Activated naive CD8-positive, alpha-beta T cell treated with anti-CD3 and anti-CD28 coated beads for 36 hours (primary cell): ENCODE results near the gene TBC1D5. TPM values are rescaled to one million over a fixed set of nuclear protein-coding genes. Genes with fewer than 3 reads are reported as not detected.
A peak's percentile ranks its signal among the peaks of the same experiment; 100 is the strongest.

ENCODE experiments used
- DNase-seq: peaks from one replicate; pipeline ENCODE4 v3.0.0; 2021
- H3K27ac Mint-ChIP-seq: one replicate; pipeline ENCODE4 v1.8.0; 2022; ENCODE audit warnings: mild to moderate bottlenecking, moderate library complexity, mixed read lengths
- H3K27me3 Mint-ChIP-seq: one replicate; pipeline ENCODE4 v1.8.0; 2022; ENCODE audit warnings: mild to moderate bottlenecking, mixed read lengths
- H3K36me3 Mint-ChIP-seq: one replicate; pipeline ENCODE4 v1.8.0; 2021; ENCODE audit warnings: mild to moderate bottlenecking, mixed read lengths
- H3K4me1 Mint-ChIP-seq: one replicate; pipeline ENCODE4 v1.8.0; 2021; ENCODE audit warnings: mixed read lengths
- H3K4me3 Mint-ChIP-seq: one replicate; pipeline ENCODE4 v1.8.0; 2022; ENCODE audit warnings: mild to moderate bottlenecking, moderate library complexity, mixed read lengths
- H3K9me3 Mint-ChIP-seq: one replicate; pipeline ENCODE4 v1.8.0; 2022; ENCODE audit warnings: mixed read lengths
- total RNA-seq, 2 experiments: library from RNA; stranded (reverse); gene quantifications; one replicate each; pipeline ENCODE4 v1.2.3, GENCODE V29; 2021

TBC1D5 gene
- total RNA-seq, 2 experiments from 2014 or later: 43.7 to 48.5 TPM

GRCh38 chr3:17195192-17195611 lies 547.2 kb downstream of the TBC1D5 start:
- Mint-ChIP-seq H3K36me3 (peaks cover 3% of the 10 kb centered on the region), H3K4me3 (no peak overlapping the region), H3K27me3 (no peaks in the 10 kb centered on the region), H3K9me3 (no peaks in the 10 kb centered on the region), H3K27ac (no peak overlapping the region), H3K4me1 (peaks cover 9% of the 10 kb centered on the region)
- no peak for DNase-seq

GRCh38 chr3:17194116-17194515 lies 548.3 kb downstream of the TBC1D5 start:
- H3K4me1 Mint-ChIP-seq: peaks cover 9% of the 10 kb centered on the region
- peaks cover 3% of the 10 kb centered on the region for H3K36me3 Mint-ChIP-seq
- DNase-seq: no peak
- no peak overlapping the region for H3K4me3 Mint-ChIP-seq
- H3K9me3 Mint-ChIP-seq: no peaks in the 10 kb centered on the region
- H3K27ac Mint-ChIP-seq: no peak overlapping the region
- H3K27me3 Mint-ChIP-seq: no peaks in the 10 kb centered on the region

- Mint-ChIP-seq H3K4me3 (no peak overlapping the region), H3K27ac (no peak overlapping the region), H3K9me3 (no peaks in the 10 kb centered on the region), H3K4me1 (peaks cover 11% of the 10 kb centered on the region), H3K27me3 (no peaks in the 10 kb centered on the region), H3K36me3 (peaks cover 3% of the 10 kb centered on the region)
- no peak for DNase-seq
Measured at GRCh38 chr3:17192995-17193394, 549.4 kb downstream of the TBC1D5 start.

- Mint-ChIP-seq H3K36me3 (peaks cover 5% of the 10 kb centered on the region), H3K4me3 (no peak overlapping the region), H3K27ac (no peak overlapping the region), H3K27me3 (no peaks in the 10 kb centered on the region), H3K9me3 (no peaks in the 10 kb centered on the region), H3K4me1 (peaks cover 12% of the 10 kb centered on the region)
- DNase-seq: no peak
Measured at GRCh38 chr3:17190353-17191078, 551.9 kb downstream of the TBC1D5 start.

GRCh38 chr3:17188378-17188777 lies 554.1 kb downstream of the TBC1D5 start:
- peaks cover 14% of the 10 kb centered on the region for H3K4me1 Mint-ChIP-seq
- H3K27me3 Mint-ChIP-seq: no peaks in the 10 kb centered on the region
- H3K36me3 Mint-ChIP-seq: peaks cover 16% of the 10 kb centered on the region
- H3K27ac Mint-ChIP-seq: no peak overlapping the region
- H3K9me3 Mint-ChIP-seq: no peaks in the 10 kb centered on the region
- DNase-seq: no peak
- H3K4me3 Mint-ChIP-seq: no peak overlapping the region

GRCh38 chr3:17187589-17188184 lies 554.7 kb downstream of the TBC1D5 start:
- Mint-ChIP-seq H3K4me1 (peaks cover 21% of the 10 kb centered on the region), H3K36me3 (peaks cover 19% of the 10 kb centered on the region), H3K27ac (no peak overlapping the region), H3K9me3 (no peaks in the 10 kb centered on the region), H3K27me3 (no peaks in the 10 kb centered on the region), H3K4me3 (no peak overlapping the region)
- DNase-seq: no peak

GRCh38 chr3:17183951-17184550 lies 558.4 kb downstream of the TBC1D5 start:
- Mint-ChIP-seq H3K4me1 (peaks cover 44% of the 10 kb centered on the region), H3K4me3 (no peak overlapping the region), H3K27ac (no peak overlapping the region), H3K27me3 (no peaks in the 10 kb centered on the region), H3K9me3 (no peaks in the 10 kb centered on the region), H3K36me3 (peaks cover 27% of the 10 kb centered on the region)
- DNase-seq: no peak

- Mint-ChIP-seq H3K4me3 (no peak overlapping the region), H3K4me1 (peaks cover 37% of the 10 kb centered on the region), H3K9me3 (no peaks in the 10 kb centered on the region), H3K36me3 (peaks cover 31% of the 10 kb centered on the region), H3K27ac (no peak overlapping the region), H3K27me3 (no peaks in the 10 kb centered on the region)
- no peak for DNase-seq
Measured at GRCh38 chr3:17182166-17182565, 560.3 kb downstream of the TBC1D5 start.

- peaks cover 37% of the 10 kb centered on the region for H3K4me1 Mint-ChIP-seq
- DNase-seq: no peak
- no peaks in the 10 kb centered on the region for H3K9me3 Mint-ChIP-seq
- H3K27me3 Mint-ChIP-seq: no peaks in the 10 kb centered on the region
- peaks cover 31% of the 10 kb centered on the region for H3K36me3 Mint-ChIP-seq
- no peak overlapping the region for H3K27ac Mint-ChIP-seq
- no peak overlapping the region for H3K4me3 Mint-ChIP-seq
Measured at GRCh38 chr3:17181413-17181907, 561.0 kb downstream of the TBC1D5 start.

- DNase-seq: peak; percentile 18
- peaks cover 27% of the 10 kb centered on the region for H3K36me3 Mint-ChIP-seq
- no peaks in the 10 kb centered on the region for H3K9me3 Mint-ChIP-seq
- no peak overlapping the region for H3K4me3 Mint-ChIP-seq
- H3K4me1 Mint-ChIP-seq: peaks cover 39% of the 10 kb centered on the region
- no peak overlapping the region for H3K27ac Mint-ChIP-seq
- H3K27me3 Mint-ChIP-seq: no peaks in the 10 kb centered on the region
Measured at GRCh38 chr3:17179381-17180205, 562.8 kb downstream of the TBC1D5 start.

GRCh38 chr3:17176757-17177156 lies 565.7 kb downstream of the TBC1D5 start:
- H3K36me3 Mint-ChIP-seq: peaks cover 18% of the 10 kb centered on the region
- no peak overlapping the region for H3K4me3 Mint-ChIP-seq
- no peaks in the 10 kb centered on the region for H3K9me3 Mint-ChIP-seq
- no peaks in the 10 kb centered on the region for H3K27me3 Mint-ChIP-seq
- H3K27ac Mint-ChIP-seq: no peak overlapping the region
- H3K4me1 Mint-ChIP-seq: peaks cover 18% of the 10 kb centered on the region
- no peak for DNase-seq

- H3K9me3 Mint-ChIP-seq: no peaks in the 10 kb centered on the region
- H3K4me3 Mint-ChIP-seq: no peak overlapping the region
- no peaks in the 10 kb centered on the region for H3K27me3 Mint-ChIP-seq
- H3K4me1 Mint-ChIP-seq: peaks cover 8% of the 10 kb centered on the region
- H3K36me3 Mint-ChIP-seq: peaks cover 11% of the 10 kb centered on the region
- no peak overlapping the region for H3K27ac Mint-ChIP-seq
- no peak for DNase-seq
Measured at GRCh38 chr3:17175187-17175807, 567.1 kb downstream of the TBC1D5 start.

- H3K4me3 Mint-ChIP-seq: no peak overlapping the region
- H3K9me3 Mint-ChIP-seq: no peaks in the 10 kb centered on the region
- H3K27me3 Mint-ChIP-seq: no peaks in the 10 kb centered on the region
- no peak for DNase-seq
- peaks cover 18% of the 10 kb centered on the region for H3K36me3 Mint-ChIP-seq
- no peak overlapping the region for H3K27ac Mint-ChIP-seq
- H3K4me1 Mint-ChIP-seq: no peaks in the 10 kb centered on the region
Measured at GRCh38 chr3:17166369-17166768, 576.1 kb downstream of the TBC1D5 start.

GRCh38 chr3:17162116-17162515 lies 580.3 kb downstream of the TBC1D5 start:
- Mint-ChIP-seq H3K9me3 (no peaks in the 10 kb centered on the region), H3K4me3 (no peak overlapping the region), H3K27me3 (no peaks in the 10 kb centered on the region), H3K36me3 (peaks cover 18% of the 10 kb centered on the region), H3K27ac (no peak overlapping the region), H3K4me1 (peaks cover 8% of the 10 kb centered on the region)
- no peak for DNase-seq
